Measurements from ENCODE around the gene CYTIP. TPM values are rescaled to one million over a fixed set of nuclear protein-coding genes. Genes with fewer than 3 reads are reported as not detected.

The CYTIP gene
- total and polyA plus RNA-seq, 2 of the 13 experiments (the other 11 are each of a cell fraction or from before 2014, with no cell fraction given) = not detected

- TF ChIP-seq ZNF644 (CRISPR knock-in tag; IDR thresholded peaks at IDR 0.05; ENCODE audit: low read depth) = no peak
These were observed 2.8 kb downstream of the CYTIP start (continued) for GRCh38 chr2:157441072-157441454.

GRCh38 chr2:157440404-157441071 lies 3.4 kb downstream of the CYTIP start:
- H3K4me1 ChIP-seq (ENCODE audit: insufficient read depth, low read length) = no peaks in the 10 kb centered on the region
- FAIRE-seq (no peak), ATAC-seq (no peak), DNase-seq (ENCODE audit: low spot score) (no peak)
- H3K4me2 ChIP-seq (ENCODE audit: low read depth, low read length) = no peak overlapping the region
- H3K4me3 ChIP-seq (replicated peaks in 1 of 3; ENCODE audit: insufficient read depth in 1 of 3, low read depth in 2 of 3, low read length in 3 of 3) = no peak overlapping the region
- no peak overlapping the region for H3K27ac ChIP-seq (ENCODE audit: extremely low read length, insufficient read depth, low read length)
- H3K9me3 ChIP-seq (ENCODE audit: low read length) = no peaks in the 10 kb centered on the region
- H3K27me3 ChIP-seq (ENCODE audit: control insufficient read depth in 1 of 2, insufficient read depth in 2 of 2, low read length in 2 of 2) = peaks cover 0 to 6% of the 10 kb centered on the region in 2 experiments; a peak in 1 of 5 replicates
- WGBS (ENCODE audit: low lambda C conversion rate) = 24% methylated on average over 5 of the region's 5 CpGs
- ChIA-PET CTCF (ENCODE audit: low intra/inter-chr PET ratio, low total read pairs) (no interaction called here), POLR2A (no interaction called here)
- BruUV-seq (replicated peaks) = no TSS peak
- H2AFZ ChIP-seq (ENCODE audit: low read length) = no peak overlapping the region
- in situ Hi-C loops (cut with HindIII; ENCODE audit: extremely low pct_ligation_motif_present, low pct_unique_long_range_greater_than_20kb) = no loop called here
- H3K9ac ChIP-seq (ENCODE audit: insufficient read depth, low read depth, low read length) = no peak overlapping the region
- intact Hi-C loops (cut with micrococcal nuclease; ENCODE audit: unreplicated experiment) = no loop called here
- H3K79me2 ChIP-seq (ENCODE audit: insufficient read depth, low read length) = no peaks in the 10 kb centered on the region
- H3K36me3 ChIP-seq (replicated peaks in 1 of 2; ENCODE audit: control insufficient read depth in 1 of 2, insufficient read depth in 2 of 2, low read length in 2 of 2) = no peaks in the 10 kb centered on the region
- no peaks in the 10 kb centered on the region for H4K20me1 ChIP-seq (ENCODE audit: insufficient read depth, low read length)
- TF ChIP-seq CENPBD1 (CRISPR knock-in tag; IDR thresholded peaks at IDR 0.05; ENCODE audit: borderline replicate concordance, low read depth) (no peak), ARHGAP35 (CRISPR knock-in tag; IDR thresholded peaks at IDR 0.05; ENCODE audit: borderline replicate concordance) (no peak), DMAP1 (CRISPR knock-in tag; IDR thresholded peaks at IDR 0.05) (no peak), HNF4G (IDR thresholded peaks at IDR 0.05; ENCODE audit: borderline replicate concordance, low read depth, low read length) (no peak), HNF4G (CRISPR knock-in tag; IDR thresholded peaks at IDR 0.05; ENCODE audit: borderline replicate concordance, low read depth) (no peak), HNRNPUL1 (IDR thresholded peaks at IDR 0.05; ENCODE audit: low read depth, low read length) (no peak), ATRX (CRISPR knock-in tag; IDR thresholded peaks at IDR 0.05; ENCODE audit: borderline replicate concordance) (no peak), HIC2 (CRISPR knock-in tag; IDR thresholded peaks at IDR 0.05; ENCODE audit: low read depth) (no peak), HDAC2 (CRISPR knock-in tag; IDR thresholded peaks at IDR 0.05) (no peak), ZFP82 (CRISPR knock-in tag; IDR thresholded peaks at IDR 0.05; ENCODE audit: borderline replicate concordance) (no peak), DDIT3 (CRISPR knock-in tag; IDR thresholded peaks at IDR 0.05) (no peak), ZFP90 (CRISPR knock-in tag; IDR thresholded peaks at IDR 0.05; ENCODE audit: borderline replicate concordance) (no peak), POLR2A (IDR thresholded peaks at IDR 0.05; ENCODE audit: insufficient read depth in 1 of 2, low read depth in 2 of 2, low read length in 2 of 2) (no peak), SCMH1 (CRISPR knock-in tag; IDR thresholded peaks at IDR 0.05; ENCODE audit: borderline replicate concordance) (no peak), USF2 (IDR thresholded peaks at IDR 0.05; ENCODE audit: low read depth, low read length) (no peak), USF2 (CRISPR knock-in tag; IDR thresholded peaks at IDR 0.05; ENCODE audit: borderline replicate concordance) (no peak), NONO (IDR thresholded peaks at IDR 0.05) (no peak), NONO (CRISPR knock-in tag; conservative IDR thresholded peaks at IDR 0.05) (no peak)
